H9 (cell line): Measurements from ENCODE around the gene GPR183. TPM values are rescaled to one million over a fixed set of nuclear protein-coding genes. Genes with fewer than 3 reads are reported as not detected.
A peak's percentile ranks its signal among the peaks of the same experiment; 100 is the strongest.

ENCODE experiments used
- DNase-seq: peaks from one replicate; pipeline ENCODE4 v3.0.0-alpha.2; 2017
- H2AFZ ChIP-seq: one replicate; pipeline ENCODE4 v1.6.1; 2013; ENCODE audit warnings: mild to moderate bottlenecking, low read length, control low read depth, moderate library complexity
- H2AK5ac ChIP-seq: 2 replicates; pipeline ENCODE4 v1.6.1; 2013; ENCODE audit warnings: low read length, control low read depth, mixed read lengths; ENCODE audit not compliant: insufficient read length
- H2BK120ac ChIP-seq: one replicate; pipeline ENCODE4 v1.6.1; 2013; ENCODE audit warnings: low read depth, mild to moderate bottlenecking, low read length, control low read depth, inconsistent platforms; ENCODE audit not compliant: poor library complexity, severe bottlenecking
- H2BK12ac ChIP-seq: 2 replicates; pipeline ENCODE4 v1.6.1; 2013; ENCODE audit warnings: low read length, control low read depth, mixed read lengths, low read depth; ENCODE audit not compliant: insufficient read length
- H2BK15ac ChIP-seq: 2 replicates; pipeline ENCODE4 v1.6.1; 2013; ENCODE audit warnings: low read depth, low read length, control low read depth
- H2BK20ac ChIP-seq: one replicate; pipeline ENCODE4 v1.6.1; 2013; ENCODE audit warnings: low read depth, mild to moderate bottlenecking, low read length, control low read depth, inconsistent platforms; ENCODE audit not compliant: poor library complexity, severe bottlenecking
- H2BK5ac ChIP-seq: 2 replicates; pipeline ENCODE4 v1.6.1; 2013; ENCODE audit warnings: low read length, control low read depth, mixed read lengths; ENCODE audit not compliant: insufficient read length
- H3K14ac ChIP-seq: 2 replicates; pipeline ENCODE4 v1.6.1; 2013; ENCODE audit warnings: low read length, control low read depth; ENCODE audit not compliant: insufficient read depth
- H3K18ac ChIP-seq: 2 replicates; pipeline ENCODE4 v1.6.1; 2013; ENCODE audit warnings: low read depth, mild to moderate bottlenecking, mixed read lengths, low read length, control low read depth; ENCODE audit not compliant: insufficient read length
- H3K23ac ChIP-seq: 2 replicates; pipeline ENCODE4 v1.6.1; 2013; ENCODE audit warnings: low read length, control low read depth, mixed read lengths, low read depth; ENCODE audit not compliant: insufficient read length
- H3K23me2 ChIP-seq: 2 replicates; pipeline ENCODE4 v1.6.1; 2013; ENCODE audit warnings: low read depth, mild to moderate bottlenecking, mixed read lengths, low read length, control low read depth; ENCODE audit not compliant: insufficient read length, poor library complexity, severe bottlenecking
- H3K27ac ChIP-seq: 2 replicates; pipeline ENCODE4 v1.5.1; 2013; ENCODE audit warnings: low read length, control low read depth, mixed read lengths, low read depth; ENCODE audit not compliant: insufficient read length
- H3K27me3 ChIP-seq: 2 replicates; pipeline ENCODE4 v1.6.1; 2013; ENCODE audit warnings: low read length, control low read depth, inconsistent platforms; ENCODE audit not compliant: insufficient read depth
- H3K4ac ChIP-seq: 2 replicates; pipeline ENCODE4 v1.6.1; 2013; ENCODE audit warnings: low read depth, mild to moderate bottlenecking, control low read depth, inconsistent platforms, low read length, moderate library complexity
- H3K4me1 ChIP-seq: 2 replicates; pipeline ENCODE4 v1.6.1; 2013; ENCODE audit warnings: low read length, control low read depth, inconsistent platforms; ENCODE audit not compliant: insufficient read depth
- H3K4me2 ChIP-seq: 2 replicates; pipeline ENCODE4 v1.6.1; 2013; ENCODE audit warnings: low read length, control low read depth, mixed read lengths; ENCODE audit not compliant: insufficient read length, insufficient read depth
- H3K56ac ChIP-seq: 2 replicates; pipeline ENCODE4 v1.6.1; 2013; ENCODE audit warnings: low read depth, mild to moderate bottlenecking, mixed read lengths, low read length, control low read depth; ENCODE audit not compliant: insufficient read length
- H3K79me1 ChIP-seq: 2 replicates; pipeline ENCODE4 v1.6.1; 2013; ENCODE audit warnings: low read depth, mild to moderate bottlenecking, moderate library complexity, low read length, control low read depth, inconsistent platforms; ENCODE audit not compliant: insufficient read depth, poor library complexity, severe bottlenecking
- H3K79me2 ChIP-seq: 2 replicates; pipeline ENCODE4 v1.6.1; 2013; ENCODE audit warnings: low read length, control low read depth, inconsistent platforms; ENCODE audit not compliant: insufficient read depth
- H3K9ac ChIP-seq: 2 replicates; pipeline ENCODE4 v1.6.1; 2013; ENCODE audit warnings: low read length, control low read depth, mixed read lengths; ENCODE audit not compliant: insufficient read length; ENCODE audit errors: extremely low read depth
- H3K9me3 ChIP-seq: one replicate; pipeline ENCODE4 v1.6.1; 2013; ENCODE audit warnings: low read depth, low read length, inconsistent platforms; ENCODE audit not compliant: control insufficient read depth
- H3T11ph ChIP-seq: one replicate; pipeline ENCODE4 v1.6.1; 2013; ENCODE audit warnings: mild to moderate bottlenecking, low read length, control low read depth, inconsistent platforms
- H4K20me1 ChIP-seq: one replicate; pipeline ENCODE4 v1.6.1; 2013; ENCODE audit not compliant: control insufficient read depth, insufficient read length, insufficient read depth
- H4K5ac ChIP-seq: 2 replicates; pipeline ENCODE4 v1.6.1; 2013; ENCODE audit warnings: low read depth, mild to moderate bottlenecking, mixed read lengths, low read length, control low read depth; ENCODE audit not compliant: insufficient read length
- H4K8ac ChIP-seq: replicated peaks from 2 replicates; pipeline ENCODE4 v1.6.1; 2013; ENCODE audit warnings: low read length, control low read depth, mixed read lengths, low read depth; ENCODE audit not compliant: insufficient read length
- H4K91ac ChIP-seq: 2 replicates; pipeline ENCODE4 v1.6.1; 2013; ENCODE audit warnings: low read depth, mild to moderate bottlenecking, moderate library complexity, mixed read lengths, low read length, control low read depth; ENCODE audit not compliant: insufficient read length
- H3K27ac Mint-ChIP-seq, 3 experiments: 2 replicates in 2 of 3; 3 replicates in 1 of 3; pipeline ENCODE4 v1.8.0; 2020 to 2021; ENCODE audit warnings: mixed read lengths in 3 of 3, mild to moderate bottlenecking in 1 of 3, moderate library complexity in 1 of 3
- H3K27me3 Mint-ChIP-seq: 2 replicates; pipeline ENCODE4 v1.8.0; 2021; ENCODE audit warnings: low read depth, mild to moderate bottlenecking, moderate library complexity, mixed read lengths
- H3K36me3 Mint-ChIP-seq, 3 experiments: 2 replicates in 2 of 3; 3 replicates in 1 of 3; pipeline ENCODE4 v1.8.0; 2020 to 2021; ENCODE audit warnings: low read depth in 3 of 3, mixed read lengths in 3 of 3; ENCODE audit not compliant: insufficient read depth in 1 of 3
- H3K4me1 Mint-ChIP-seq, 2 experiments: 2 replicates each; pipeline ENCODE4 v1.8.0; 2020; ENCODE audit warnings: mixed read lengths in 2 of 2
- H3K4me3 Mint-ChIP-seq, 2 experiments: 2 replicates in 1 of 2; 3 replicates in 1 of 2; pipeline ENCODE4 v1.8.0; 2020 to 2021; ENCODE audit warnings: mild to moderate bottlenecking in 2 of 2, mixed read lengths in 2 of 2, moderate library complexity in 1 of 2
- H3K9me3 Mint-ChIP-seq, 2 experiments: 2 replicates in 1 of 2; 3 replicates in 1 of 2; pipeline ENCODE4 v1.8.0; 2020; ENCODE audit warnings: mild to moderate bottlenecking in 2 of 2, mixed read lengths in 2 of 2, moderate library complexity in 1 of 2
- WGBS: extraction: QIAGEN DNeasy Blood & Tissue Kit; methylation state at CpG from one replicate; pipeline ENCODE4 v1.1.7; 2013; ENCODE audit warnings: missing lambda C conversion rate, low lambda C conversion rate, mixed read lengths; ENCODE audit not compliant: insufficient read length; ENCODE audit errors: extremely low coverage; 5-methylcytosine and 5-hydroxymethylcytosine counted together
- total RNA-seq: library from RNA; stranded (reverse); gene quantifications from 2 replicates; pipeline ENCODE4 v1.2.1, GENCODE V29; 2021
- TF ChIP-seq, protein P1 (sequence below): fragments of 200-600 bp; sonication (generic); conservative IDR thresholded peaks from 3 replicates; pipeline ENCODE4 v1.8.0; 2021; ENCODE audit warnings: antibody characterized with exemption, mild to moderate bottlenecking

Gene GPR183
- total RNA-seq, 1 experiment from 2014 or later, result not detected

DNA sequence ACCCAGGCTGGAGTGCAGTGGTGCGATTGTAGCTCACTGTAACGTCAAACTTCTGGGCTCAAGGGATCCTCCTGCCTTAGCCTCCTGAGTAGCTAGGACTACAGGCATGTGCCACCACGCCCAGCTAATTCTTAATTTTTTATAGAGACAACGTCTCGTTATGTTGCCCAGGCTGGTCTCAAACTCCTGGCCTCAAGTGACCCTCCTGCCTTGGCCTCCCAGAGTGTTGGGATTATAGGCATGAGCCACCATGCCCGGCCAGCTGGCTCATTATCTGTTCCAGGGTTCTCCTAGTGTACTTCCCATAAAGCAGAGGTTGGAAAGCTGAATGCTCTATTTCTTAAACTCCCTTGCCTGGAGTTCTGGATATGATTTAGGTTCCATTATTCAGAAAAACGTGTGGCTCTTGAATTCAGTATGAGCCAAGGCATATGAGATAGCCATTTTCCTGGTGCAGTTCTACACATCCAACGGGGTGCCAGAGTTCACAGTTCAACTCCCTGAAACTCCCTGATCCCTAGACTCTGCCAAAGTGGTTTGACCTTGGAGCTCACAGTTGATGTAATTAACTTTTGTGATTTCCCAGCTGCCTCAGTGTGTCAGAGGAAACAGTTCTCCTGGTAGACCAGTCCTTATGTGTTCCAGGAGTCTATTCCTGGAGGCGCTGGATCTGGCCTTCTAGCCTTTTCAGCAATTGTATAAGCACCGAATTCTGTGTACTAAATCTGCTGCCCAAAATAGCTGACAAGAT, 21.6 kb downstream of the GPR183 start:
- Histone ChIP-seq H3K56ac (no peak overlapping the region), H3K27ac (no peak overlapping the region)
- H3K4me3 Mint-ChIP-seq, result no peak overlapping the region

More for the DNA sequence above, 21.6 kb downstream of the GPR183 start:
- no peak overlapping the region for H4K5ac ChIP-seq
- Mint-ChIP-seq H3K27ac (0 out of 7 replicates have a peak overlapping the region, but pooled peaks of 1 of the 3 experiments have one; percentile 54), H3K4me1 (peaks cover 0 to 3% of the 10 kb centered on the region in 2 experiments; a peak in 1 of 4 replicates), H3K36me3 (peaks cover 2 to 4% (median 2%) of the 10 kb centered on the region in 3 experiments; a peak in 4 of 7 replicates), H3K9me3 (no peaks in the 10 kb centered on the region), H3K27me3 (no peaks in the 10 kb centered on the region)
- no peak overlapping the region for H3K9ac ChIP-seq
- H2BK12ac ChIP-seq, result no peak overlapping the region
- no peaks in the 10 kb centered on the region for H3K27me3 ChIP-seq
- no peak for DNase-seq
- H4K91ac ChIP-seq, result no peak overlapping the region
- no peaks in the 10 kb centered on the region for H3K79me2 ChIP-seq
- no CpG with 5 or more reads among the region's 10 CpGs for WGBS
- no peak overlapping the region for H2BK15ac ChIP-seq
- H4K8ac ChIP-seq, result no peak overlapping the region
- no peaks in the 10 kb centered on the region for H3K79me1 ChIP-seq
- TF ChIP-seq, protein P1, sequence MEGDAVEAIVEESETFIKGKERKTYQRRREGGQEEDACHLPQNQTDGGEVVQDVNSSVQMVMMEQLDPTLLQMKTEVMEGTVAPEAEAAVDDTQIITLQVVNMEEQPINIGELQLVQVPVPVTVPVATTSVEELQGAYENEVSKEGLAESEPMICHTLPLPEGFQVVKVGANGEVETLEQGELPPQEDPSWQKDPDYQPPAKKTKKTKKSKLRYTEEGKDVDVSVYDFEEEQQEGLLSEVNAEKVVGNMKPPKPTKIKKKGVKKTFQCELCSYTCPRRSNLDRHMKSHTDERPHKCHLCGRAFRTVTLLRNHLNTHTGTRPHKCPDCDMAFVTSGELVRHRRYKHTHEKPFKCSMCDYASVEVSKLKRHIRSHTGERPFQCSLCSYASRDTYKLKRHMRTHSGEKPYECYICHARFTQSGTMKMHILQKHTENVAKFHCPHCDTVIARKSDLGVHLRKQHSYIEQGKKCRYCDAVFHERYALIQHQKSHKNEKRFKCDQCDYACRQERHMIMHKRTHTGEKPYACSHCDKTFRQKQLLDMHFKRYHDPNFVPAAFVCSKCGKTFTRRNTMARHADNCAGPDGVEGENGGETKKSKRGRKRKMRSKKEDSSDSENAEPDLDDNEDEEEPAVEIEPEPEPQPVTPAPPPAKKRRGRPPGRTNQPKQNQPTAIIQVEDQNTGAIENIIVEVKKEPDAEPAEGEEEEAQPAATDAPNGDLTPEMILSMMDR, result no peak
- H3K4me1 ChIP-seq, result no peaks in the 10 kb centered on the region; the same call in 1 of the 2 replicates
- no peak overlapping the region for H2BK120ac ChIP-seq
- no peaks in the 10 kb centered on the region for H3K23me2 ChIP-seq
- H3K4ac ChIP-seq, result no peak overlapping the region
- no peaks in the 10 kb centered on the region for H3K9me3 ChIP-seq
- no peak overlapping the region for H3K14ac ChIP-seq
- no peak overlapping the region for H2AFZ ChIP-seq
- H4K20me1 ChIP-seq, result no peaks in the 10 kb centered on the region
- H2BK5ac ChIP-seq, result no peak overlapping the region
- H3K4me2 ChIP-seq, result no peak overlapping the region
- H3K23ac ChIP-seq, result no peak overlapping the region
- H2AK5ac ChIP-seq, result no peak overlapping the region
- no peak overlapping the region for H2BK20ac ChIP-seq
- no peak overlapping the region for H3T11ph ChIP-seq
- H3K18ac ChIP-seq, result no peak overlapping the region
